Measurements from ENCODE around the gene ZNF564.

The ZNF564 gene

DNA sequence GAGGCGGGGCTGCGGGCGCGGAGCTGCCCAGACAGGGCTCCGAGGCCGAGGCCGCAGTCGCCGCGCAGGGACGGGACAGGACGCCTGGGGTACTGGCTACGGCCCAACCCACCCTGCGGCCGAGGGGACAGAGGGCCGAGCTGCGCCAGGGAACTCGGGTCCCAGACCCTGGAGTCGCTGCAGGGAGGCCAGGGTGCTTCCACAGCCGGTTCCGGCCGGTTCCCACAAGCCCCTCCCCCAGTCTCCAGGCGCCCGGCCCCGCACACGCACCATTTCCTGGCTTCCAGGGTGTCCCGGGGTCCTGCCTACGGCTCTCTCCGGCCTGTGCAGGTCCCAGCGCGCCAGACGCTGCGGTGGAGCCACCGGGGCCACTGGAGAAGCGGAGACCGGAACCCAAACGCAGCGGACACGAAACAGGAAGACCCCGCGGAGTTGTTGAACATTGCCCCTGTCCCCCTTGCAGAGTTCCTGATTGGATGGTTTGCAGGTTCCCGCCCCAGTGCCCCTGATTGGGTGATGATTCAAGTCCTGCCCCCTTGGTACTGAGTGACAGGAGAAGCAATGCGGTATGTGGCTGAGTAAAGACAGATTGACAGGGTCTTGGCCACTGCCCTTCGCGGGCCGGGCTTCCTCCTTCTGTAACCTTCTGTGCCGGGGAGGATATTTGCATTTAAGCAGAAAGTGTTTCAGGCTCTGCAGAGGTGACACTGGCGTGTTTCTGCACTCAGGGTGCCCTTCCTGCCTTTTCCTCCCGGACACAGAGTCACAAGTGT is at the start of gene ZNF564:
Gene ZNF564 (minus strand): TSS at position 423 of the 773 bp plus-strand sequence. CDS start 150 bp downstream, at position 273.
- TF ChIP-seq, protein P1, sequence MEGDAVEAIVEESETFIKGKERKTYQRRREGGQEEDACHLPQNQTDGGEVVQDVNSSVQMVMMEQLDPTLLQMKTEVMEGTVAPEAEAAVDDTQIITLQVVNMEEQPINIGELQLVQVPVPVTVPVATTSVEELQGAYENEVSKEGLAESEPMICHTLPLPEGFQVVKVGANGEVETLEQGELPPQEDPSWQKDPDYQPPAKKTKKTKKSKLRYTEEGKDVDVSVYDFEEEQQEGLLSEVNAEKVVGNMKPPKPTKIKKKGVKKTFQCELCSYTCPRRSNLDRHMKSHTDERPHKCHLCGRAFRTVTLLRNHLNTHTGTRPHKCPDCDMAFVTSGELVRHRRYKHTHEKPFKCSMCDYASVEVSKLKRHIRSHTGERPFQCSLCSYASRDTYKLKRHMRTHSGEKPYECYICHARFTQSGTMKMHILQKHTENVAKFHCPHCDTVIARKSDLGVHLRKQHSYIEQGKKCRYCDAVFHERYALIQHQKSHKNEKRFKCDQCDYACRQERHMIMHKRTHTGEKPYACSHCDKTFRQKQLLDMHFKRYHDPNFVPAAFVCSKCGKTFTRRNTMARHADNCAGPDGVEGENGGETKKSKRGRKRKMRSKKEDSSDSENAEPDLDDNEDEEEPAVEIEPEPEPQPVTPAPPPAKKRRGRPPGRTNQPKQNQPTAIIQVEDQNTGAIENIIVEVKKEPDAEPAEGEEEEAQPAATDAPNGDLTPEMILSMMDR (conservative IDR thresholded peaks at IDR 0.05; ENCODE audit: low read depth, low read length), result no peak
- DNase-seq (ENCODE audit: low read depth), result peak; percentile 98
- H3K4me3 ChIP-seq (ENCODE audit: low read length), result peak within 1 kb of the TSS; percentile 91

DNA sequence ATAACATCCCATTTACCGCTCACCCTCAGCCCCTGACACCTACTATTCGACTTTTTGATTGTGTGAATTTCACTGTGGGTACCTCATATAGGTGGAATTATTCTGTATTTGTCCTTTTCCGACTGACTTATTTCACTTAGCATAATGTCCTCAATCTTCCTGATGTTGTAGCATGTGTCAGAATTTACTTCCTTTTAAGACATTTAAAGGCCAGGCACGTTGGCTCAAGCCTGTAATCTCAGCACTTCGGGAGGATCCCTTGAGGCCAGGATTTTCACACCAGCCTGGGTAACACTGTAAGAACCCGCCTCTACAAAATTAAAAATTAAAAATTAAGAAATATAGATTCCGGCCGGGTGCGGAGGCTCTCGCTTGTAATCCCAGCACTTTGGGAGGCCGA is 46.3 kb upstream of the ZNF564 start:
- H3K4me3 ChIP-seq (ENCODE audit: low read length), result no peak overlapping the region
- TF ChIP-seq, protein P1 (conservative IDR thresholded peaks at IDR 0.05; ENCODE audit: low read depth, low read length), result no peak
- DNase-seq (ENCODE audit: low read depth), result no peak

DNA sequence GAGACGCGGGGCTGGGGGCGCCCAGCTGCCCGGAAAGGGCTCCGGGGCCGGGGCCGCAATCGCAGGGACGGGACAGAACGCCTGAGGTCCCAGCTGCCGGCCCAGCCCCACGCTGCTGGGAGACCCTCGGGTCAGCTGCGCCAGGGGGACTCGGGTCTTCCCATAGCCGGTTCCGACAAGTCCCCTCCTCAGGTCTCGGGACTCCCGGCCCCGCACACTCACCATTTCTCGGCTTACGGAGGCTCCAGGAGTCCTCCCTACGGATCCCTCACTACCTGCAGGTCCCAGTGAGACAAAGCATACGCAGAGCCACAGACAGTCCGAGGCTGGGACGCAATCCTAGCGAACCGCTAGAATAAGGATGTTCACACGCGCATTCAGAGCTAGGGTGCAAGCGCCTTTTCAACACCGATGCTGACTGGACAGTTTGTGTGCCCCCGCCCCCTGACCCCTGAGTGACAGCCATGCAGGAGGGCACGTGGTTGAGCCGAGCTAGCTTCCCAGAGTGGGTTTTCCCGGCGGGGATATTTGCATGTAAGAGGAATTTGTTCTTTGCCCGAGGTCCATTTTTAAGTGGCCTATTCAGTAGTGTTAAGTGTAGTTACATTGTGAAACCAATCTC is 45.8 kb upstream of the ZNF564 start:
- H3K4me3 ChIP-seq (ENCODE audit: low read length), result peak overlapping the region; percentile 27
- TF ChIP-seq, protein P1 (conservative IDR thresholded peaks at IDR 0.05; ENCODE audit: low read depth, low read length), result no peak
- DNase-seq (ENCODE audit: low read depth), result no peak

DNA sequence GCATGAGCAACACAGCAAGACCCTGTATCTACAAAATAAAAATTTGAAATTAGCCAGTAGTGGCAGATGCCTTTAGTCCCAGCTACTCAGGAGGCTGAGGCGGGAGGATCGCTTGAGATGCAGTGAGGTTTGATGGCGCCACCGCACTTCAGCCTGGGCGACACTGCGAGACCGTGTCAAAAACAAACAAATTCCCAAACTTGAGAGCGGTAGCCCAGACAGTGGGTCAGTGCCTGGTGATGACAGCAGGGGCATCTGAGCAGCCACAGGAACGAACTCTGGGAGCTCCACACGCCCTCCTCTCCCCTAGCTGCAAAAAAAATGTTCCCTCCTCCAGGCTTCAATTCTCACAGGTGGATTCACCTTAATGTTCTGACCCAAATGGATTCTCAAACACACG is 45.2 kb upstream of the ZNF564 start:
- DNase-seq (ENCODE audit: low read depth), result no peak
- TF ChIP-seq, protein P1 (conservative IDR thresholded peaks at IDR 0.05; ENCODE audit: low read depth, low read length), result no peak
- no peak overlapping the region for H3K4me3 ChIP-seq (ENCODE audit: low read length)

DNA sequence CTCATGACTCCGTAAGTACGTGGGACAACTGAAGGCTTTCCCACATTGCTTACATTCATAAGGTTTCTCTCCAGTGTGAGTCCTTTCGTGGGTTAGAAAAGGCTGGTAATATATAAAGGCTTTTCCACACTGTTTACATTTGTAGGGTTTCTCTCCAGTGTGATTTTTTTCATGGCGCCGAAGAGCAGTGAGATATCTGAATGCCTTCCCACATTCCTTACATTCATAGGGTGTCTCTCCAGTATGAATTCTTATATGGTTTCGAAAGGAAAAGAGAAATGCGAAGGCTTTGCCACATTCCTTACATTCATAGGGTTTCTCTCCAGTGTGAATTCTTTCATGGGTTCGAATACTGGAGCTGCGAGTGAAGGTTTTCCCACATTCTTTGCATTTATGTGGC is 29.8 kb upstream of the ZNF564 start:
- DNase-seq (ENCODE audit: low read depth), result no peak
- TF ChIP-seq, protein P1 (conservative IDR thresholded peaks at IDR 0.05; ENCODE audit: low read depth, low read length), result no peak
- no peak overlapping the region for H3K4me3 ChIP-seq (ENCODE audit: low read length)

DNA sequence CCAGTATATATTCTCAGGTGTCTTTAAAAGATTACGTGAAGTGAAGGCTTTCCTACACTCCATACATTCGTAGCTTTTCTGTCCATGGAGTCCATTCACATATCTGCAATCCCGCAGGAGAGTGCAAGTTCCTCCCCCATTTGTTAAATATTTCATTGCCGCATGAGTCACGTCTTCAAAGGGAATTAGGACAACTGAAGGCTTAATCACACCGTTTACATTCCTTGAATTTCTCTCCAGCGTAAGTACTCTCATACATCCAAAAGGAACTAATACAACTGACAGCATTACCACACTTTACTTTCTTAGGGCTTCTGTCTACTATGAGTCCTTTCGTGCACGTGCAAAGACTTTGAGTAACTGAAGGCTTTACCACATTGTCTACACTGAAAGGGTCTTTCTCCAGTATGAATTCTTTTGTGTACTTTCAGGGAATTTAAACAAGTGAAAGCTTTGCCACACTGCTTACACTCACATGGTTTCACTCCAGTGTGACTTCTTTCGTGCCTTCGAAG is 29.0 kb upstream of the ZNF564 start:
- no peak overlapping the region for H3K4me3 ChIP-seq (ENCODE audit: low read length)
- peak; percentile 61 for DNase-seq (ENCODE audit: low read depth)
- TF ChIP-seq, protein P1 (conservative IDR thresholded peaks at IDR 0.05; ENCODE audit: low read depth, low read length), result no peak

Measured in retinal pigment epithelial cell (primary cell).